ENCODE results near the gene GADD45A.

DNA sequence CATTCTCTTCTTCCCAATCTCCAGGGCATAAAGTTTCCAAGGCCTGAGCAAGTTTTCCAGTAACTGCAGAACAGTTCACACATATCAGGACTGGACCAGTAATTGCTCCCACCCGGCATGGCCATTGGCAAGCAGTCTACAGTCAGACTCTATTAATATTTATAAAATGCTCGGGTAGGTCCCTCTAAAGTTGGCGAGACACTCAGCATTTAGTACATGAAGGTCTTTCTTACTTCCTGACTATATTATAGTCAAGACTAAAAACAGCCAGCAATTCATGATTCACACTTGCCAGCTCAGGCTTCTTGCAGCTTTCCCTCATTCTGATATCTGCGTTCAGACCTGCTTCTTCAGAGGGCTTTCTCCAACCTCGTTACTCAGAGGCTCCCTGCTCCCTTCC lies 25.4 kb downstream of the GADD45A start:
- TF ChIP-seq, protein P1, sequence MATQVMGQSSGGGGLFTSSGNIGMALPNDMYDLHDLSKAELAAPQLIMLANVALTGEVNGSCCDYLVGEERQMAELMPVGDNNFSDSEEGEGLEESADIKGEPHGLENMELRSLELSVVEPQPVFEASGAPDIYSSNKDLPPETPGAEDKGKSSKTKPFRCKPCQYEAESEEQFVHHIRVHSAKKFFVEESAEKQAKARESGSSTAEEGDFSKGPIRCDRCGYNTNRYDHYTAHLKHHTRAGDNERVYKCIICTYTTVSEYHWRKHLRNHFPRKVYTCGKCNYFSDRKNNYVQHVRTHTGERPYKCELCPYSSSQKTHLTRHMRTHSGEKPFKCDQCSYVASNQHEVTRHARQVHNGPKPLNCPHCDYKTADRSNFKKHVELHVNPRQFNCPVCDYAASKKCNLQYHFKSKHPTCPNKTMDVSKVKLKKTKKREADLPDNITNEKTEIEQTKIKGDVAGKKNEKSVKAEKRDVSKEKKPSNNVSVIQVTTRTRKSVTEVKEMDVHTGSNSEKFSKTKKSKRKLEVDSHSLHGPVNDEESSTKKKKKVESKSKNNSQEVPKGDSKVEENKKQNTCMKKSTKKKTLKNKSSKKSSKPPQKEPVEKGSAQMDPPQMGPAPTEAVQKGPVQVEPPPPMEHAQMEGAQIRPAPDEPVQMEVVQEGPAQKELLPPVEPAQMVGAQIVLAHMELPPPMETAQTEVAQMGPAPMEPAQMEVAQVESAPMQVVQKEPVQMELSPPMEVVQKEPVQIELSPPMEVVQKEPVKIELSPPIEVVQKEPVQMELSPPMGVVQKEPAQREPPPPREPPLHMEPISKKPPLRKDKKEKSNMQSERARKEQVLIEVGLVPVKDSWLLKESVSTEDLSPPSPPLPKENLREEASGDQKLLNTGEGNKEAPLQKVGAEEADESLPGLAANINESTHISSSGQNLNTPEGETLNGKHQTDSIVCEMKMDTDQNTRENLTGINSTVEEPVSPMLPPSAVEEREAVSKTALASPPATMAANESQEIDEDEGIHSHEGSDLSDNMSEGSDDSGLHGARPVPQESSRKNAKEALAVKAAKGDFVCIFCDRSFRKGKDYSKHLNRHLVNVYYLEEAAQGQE (IDR thresholded peaks at IDR 0.05; ENCODE audit: low read depth) = no peak
- TF ChIP-seq EP300 (IDR thresholded peaks at IDR 0.05; ENCODE audit: borderline replicate concordance) (no peak), RAD21 (IDR thresholded peaks at IDR 0.05; ENCODE audit: low read depth) (no peak), CEBPB (IDR thresholded peaks at IDR 0.05) (no peak), NFIC (IDR thresholded peaks at IDR 0.05) (no peak)

Data from Ishikawa (cell line).